Measurements from ENCODE around the gene CD300LB.
A peak's percentile ranks its signal among the peaks of the same experiment; 100 is the strongest.
"Not testable (repeated sequence)": the region's sequence is repeated elsewhere in the genome, so short reads cannot be mapped to it uniquely, and the experiment has no call there.

The CD300LB gene

DNA sequence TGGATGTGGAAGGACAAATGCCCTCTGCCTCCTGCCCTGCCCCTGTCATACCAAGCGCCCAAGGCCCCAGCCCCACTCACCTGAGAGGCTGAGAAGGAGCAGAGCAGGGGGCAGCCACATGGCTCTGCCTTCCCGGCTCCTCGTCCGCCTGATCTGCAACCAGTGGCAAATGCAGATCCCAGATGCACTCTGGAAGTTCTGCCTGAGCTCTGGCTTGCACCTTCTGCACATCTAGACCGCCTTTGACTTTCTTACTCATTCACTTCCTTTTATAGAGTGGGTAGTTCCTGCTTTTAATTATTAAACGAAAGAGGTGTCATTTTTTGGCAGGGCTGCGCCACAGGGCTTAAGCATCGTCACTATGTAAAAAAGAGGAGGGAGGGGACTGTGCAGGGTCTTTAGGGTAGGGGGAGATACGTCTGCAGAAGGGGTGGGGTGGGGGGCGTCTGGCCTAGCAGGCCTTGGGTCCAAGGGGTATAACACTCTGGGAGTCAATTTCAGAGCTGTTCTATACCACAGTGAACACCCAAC lies at the start of gene CD300LB:
Gene CD300LB (minus strand): TSS at position 245 of the 531 bp plus-strand sequence. CDS start 125 bp downstream, at position 120.
- DNase-seq, result no peak

DNA sequence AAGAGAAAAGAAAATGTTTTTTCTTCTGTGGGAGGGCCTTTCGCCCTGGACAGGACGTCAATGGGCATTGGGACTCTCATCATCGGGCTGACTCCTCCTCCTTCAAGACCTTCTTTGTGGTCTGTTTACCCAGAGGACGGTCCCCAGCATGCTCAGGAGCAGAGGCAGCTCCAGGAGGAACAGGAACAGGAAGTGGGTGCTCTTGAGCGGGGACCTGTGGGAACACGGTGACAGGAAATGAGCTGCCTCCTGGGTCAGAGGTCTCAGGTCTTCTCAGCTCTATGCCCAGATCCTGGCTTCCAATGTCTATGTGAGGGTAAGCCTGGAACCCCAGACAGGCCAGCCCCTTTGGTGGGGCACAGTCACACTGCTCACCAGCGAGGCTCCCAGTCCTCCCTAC lies 48.6 kb upstream of the CD300LB start:
- DNase-seq, result no peak

DNA sequence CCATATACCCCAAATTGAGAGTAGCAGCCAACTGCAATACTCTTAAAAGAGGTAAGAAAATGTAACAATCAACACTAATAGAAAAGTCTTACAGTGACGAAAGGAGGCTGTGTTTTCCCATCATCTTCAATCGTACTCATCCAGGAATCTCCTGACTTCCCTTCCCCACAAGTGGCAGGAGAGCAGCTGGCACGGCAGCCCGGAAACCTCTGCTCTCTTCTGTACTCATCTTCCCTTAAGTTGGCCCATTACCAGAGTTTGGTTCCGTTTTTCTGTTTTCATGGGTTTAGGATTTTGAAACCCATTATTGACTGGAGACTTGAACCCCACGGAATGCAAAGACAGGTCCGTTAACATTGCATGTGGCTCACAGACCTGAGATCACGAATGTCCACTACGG lies 47.7 kb upstream of the CD300LB start:
- DNase-seq, result no peak

DNA sequence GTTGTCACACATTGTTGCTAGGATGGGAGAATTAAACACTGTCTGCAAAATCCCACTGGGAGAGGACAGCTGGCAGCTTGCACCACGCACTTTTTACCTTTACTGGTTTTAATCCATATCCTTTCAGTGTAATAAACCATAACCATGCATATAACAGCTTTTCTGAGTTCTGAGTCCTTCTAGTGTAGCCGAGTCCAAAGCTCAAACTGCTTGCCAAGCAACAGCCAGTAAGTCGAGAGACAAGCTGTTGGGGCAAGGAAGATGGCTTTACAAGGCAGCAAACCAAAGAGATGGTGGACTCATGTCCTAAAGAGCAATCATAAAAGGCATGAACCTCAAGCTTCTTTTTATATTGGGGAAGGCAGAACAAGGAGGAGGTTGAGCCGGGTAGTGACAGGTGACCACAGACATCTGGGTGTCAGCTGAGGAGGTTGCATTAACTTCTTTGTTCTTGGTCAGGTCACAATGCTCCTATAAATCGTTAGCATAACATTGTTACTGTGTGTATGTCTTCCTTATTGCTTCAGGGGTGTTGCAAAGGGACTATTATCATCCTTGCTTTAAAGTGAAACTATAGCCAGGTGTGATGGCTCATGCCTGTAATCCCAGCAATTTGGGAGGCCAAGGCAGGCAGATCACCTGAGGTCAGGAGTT lies 43.3 kb upstream of the CD300LB start:
- DNase-seq, result no peak

DNA sequence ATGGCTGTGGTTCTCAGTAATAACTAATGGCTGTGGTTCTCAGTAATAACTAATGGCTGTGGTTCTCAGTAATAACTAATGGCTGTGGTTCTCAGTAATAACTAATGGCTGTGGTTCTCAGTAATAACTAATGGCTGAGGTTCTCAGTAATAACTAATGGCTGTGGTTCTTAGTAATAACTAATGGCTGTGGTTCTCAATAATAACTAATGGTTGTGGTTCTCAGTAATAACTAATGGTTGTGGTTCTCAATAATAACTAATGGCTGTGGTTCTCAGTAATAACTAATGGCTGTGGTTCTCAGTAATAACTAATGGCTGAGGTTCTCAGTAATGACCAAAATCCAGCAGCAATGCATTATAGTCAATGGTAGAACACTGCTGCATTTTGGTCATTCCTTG lies 42.4 kb upstream of the CD300LB start:
- DNase-seq, result not testable (repeated sequence)

DNA sequence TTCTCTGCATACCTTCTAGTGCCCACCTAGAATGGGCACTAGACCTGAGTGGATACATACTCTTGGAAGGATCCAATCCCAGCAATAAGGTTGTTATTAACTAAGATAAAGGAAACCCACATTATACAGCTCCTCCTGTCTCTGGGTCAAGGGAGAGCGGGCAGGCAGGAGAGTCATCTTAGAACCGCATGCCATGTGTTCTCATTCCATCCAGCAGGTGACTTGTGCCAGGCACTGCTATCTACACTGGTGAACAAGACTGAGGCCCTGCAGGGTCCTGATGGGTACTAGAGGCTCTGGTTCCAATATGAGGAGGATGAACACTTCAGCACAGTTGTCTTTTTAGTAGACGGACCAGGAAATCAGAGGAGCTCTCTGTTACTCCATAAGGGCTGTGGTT lies 41.9 kb upstream of the CD300LB start:
- no peak for DNase-seq

DNA sequence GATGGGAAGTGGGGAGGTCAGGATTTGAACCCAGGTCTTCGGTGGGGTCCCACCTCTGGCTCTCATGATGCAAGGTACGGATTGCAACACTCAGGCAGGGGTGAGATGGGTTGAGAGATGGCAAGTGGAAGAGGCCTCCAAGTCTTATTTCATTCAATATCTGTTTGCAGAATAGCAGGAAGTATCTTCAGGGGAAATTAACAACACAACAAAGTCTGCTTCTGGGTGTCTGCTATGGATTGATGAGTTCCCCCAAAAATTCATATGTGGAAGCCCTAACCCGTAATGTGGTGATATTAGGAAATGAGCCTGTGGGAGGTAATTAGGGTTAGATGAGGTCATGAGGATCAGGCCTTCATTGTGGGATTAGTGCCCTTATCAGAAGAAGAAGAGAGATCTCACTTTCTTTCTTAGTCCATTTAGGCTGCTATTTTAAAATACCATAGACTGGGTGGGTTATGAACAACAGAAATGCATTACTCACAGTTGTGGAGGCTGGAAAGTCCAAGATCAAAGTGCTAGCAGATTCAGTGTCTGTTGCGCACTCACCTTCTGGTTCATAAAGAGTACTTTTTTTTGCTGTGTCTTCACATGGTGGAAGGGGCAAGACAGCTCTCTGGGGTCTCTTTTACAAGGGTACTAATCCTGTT lies 40.5 kb upstream of the CD300LB start:
- DNase-seq, result no peak

DNA sequence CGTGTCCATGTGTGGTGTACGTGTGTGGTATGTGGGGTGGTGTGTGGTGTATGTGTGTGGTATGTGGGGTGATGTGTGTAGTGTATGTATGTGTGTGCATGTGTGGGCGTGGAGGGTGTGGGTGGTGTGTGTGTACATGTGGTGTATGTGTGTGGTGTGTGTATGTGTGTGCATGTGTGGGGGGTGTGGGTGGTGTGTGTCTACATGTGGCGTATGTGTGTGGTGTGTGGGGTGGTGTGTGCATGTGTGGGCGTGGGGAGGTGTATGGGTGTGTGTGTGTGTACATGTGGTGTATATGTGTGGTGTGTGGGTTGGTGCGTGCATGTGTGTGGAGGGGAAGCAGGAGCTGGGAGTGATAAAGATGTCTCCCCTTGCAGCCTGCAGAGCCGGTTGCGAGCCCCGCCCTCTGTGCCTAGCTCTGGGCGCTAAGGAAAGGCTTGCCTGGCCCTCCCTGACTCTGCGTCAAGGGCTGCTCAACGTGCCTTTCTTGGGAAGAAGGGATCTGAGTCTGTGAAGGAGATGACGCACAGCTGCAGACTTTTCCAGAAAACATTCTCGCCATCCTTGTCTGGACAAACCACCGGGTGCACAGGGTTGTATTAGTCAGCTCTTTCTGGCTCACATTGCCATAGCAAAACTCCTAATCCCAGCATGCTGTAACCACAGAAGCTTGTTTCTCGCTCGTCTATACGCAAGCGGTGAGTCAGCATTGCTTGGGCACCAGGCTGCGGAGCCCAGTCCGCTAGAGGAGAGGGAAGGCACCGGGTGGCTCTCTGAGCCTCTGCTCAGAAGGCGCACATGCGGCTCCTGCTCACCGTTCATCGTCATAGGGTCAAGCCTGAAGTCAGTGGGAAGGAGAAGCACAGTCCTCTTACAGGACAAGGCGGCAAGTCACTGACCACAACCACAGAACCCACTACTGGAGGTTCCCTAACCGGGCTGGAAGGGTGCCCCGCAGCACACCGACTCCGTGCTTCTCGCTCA lies 38.0 kb upstream of the CD300LB start:
- DNase-seq, result no peak

DNA sequence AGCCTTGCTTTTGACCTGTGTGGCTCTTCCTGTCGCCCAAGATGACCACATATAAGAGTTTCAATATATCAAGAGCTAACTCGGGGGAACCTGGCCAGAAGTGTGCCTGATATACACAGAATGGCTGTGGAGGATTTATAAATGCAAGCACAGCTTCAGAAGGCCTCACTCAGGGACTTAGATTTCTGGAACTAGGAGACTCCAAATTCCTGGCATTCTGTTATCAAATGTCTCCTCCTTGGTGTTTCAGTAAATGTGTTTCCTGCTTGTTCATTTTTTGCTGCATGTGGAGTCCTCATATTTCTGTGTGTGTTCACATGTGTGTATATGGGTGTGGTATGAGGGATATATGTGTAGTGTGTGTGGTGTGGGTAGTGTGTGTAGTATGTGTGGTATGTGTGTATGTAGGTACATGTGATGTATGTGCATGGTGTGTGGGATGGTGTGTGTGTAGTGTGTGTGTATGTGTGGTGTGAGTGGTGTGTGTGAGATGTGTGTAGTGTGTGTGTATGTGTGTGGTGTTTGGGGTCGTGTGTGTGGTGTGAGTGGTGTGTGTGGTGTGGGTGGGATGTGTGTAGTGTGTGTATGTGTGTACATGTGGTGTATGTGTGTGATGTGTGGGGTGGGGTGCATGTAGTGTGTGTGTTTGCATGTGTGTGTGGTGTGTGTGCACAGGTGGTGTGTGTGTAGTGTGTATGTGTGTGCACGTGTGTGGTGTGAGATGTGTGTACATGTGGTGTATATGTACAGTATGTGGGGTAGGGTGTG lies 37.0 kb upstream of the CD300LB start:
- DNase-seq, result no peak

DNA sequence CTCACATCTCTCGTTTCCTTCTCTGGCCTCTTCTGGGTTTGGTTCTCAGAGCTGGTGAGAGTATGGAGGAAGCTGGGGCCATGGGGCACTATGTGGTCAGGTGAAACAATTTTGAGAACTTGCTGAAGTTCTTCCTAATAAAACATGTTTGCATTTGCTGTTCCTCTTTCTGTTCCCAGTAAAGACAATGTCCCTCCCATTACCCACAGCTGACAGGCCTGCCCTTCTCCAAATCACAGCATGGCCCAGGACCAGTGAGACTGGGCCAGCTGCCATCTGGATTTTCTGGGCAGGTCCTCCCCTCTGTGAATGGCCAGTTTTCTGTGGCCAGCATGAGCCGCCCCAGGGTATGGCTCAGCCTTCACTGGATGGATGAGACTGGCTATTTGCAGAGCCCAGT lies 36.1 kb upstream of the CD300LB start, which contains the start of gene CD300H:
Gene CD300H (minus strand): TSS at position 113 of the 400 bp plus-strand sequence.
- DNase-seq, result no peak

- DNase-seq, result peak; percentile 56
Measured at GRCh38 chr17:74566132-74566753, 35.0 kb upstream of the CD300LB start.

DNA sequence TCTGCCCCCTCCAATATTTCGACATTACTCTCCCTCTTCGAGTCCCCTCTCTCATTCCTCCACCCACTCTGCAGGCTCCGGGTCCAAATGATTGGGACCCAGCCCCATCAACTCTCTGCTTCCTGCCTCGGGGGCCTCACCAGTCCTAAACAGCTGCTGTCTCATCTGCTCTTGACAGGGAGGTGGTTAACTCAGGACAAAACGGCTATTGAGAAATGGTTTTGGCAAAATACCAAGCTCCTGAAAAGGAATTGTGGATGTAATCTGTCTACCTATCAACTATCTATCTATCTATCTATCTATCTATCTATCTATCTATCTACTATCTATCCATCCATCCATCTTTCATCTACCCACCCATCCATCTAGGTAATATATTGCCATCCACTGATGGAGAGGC lies 33.9 kb upstream of the CD300LB start:
- no peak for DNase-seq

DNA sequence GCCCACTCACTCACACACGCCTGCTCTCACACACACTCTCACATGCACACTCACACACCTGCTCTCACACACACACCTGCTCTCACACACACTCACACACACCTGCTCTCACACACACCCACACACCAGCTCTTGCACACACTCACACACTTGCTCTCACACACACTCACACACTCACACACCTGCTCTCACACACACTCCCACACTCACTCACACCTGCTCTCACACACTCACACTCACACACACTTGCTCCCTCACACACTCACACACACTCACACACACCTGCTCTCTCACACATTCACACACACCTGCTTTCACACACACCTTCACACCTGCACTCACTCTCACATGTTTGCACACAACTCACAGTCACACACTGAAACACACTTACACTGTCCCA lies 32.1 kb upstream of the CD300LB start:
- no peak for DNase-seq

GRCh38 chr17:74561586-74561985 lies 30.3 kb upstream of the CD300LB start:
- no peak for DNase-seq

DNA sequence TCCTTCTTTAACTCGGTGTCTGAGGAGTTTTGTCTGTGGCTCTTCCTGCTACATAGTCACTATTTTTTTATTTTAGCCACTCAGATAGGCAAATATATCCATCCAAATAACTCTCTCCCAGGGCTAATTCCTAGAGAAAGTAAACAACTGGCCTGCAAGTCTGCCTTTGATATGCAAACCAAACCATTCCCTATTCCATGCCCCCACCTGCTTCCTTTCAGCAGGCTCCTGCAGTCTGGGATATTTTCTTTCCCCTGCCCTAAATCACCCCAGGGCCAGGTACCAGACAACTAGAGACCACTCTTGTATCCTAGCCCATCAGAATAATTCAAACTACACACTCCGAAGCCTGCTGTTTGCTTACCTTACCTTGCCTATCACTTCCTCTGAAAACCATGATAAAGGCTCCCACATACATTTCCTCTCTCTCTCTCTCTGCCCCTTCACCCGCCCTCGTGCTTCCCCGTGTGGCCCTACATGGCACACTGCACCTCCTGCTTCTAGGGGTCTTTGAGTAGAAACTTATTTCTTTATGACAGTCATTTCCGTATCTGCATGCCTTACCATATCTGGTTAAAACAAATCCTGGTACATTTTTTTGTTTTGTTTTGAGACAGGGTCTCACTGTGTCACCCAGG lies 27.7 kb upstream of the CD300LB start:
- DNase-seq, result no peak

GRCh38 chr17:74558402-74558801 lies 27.1 kb upstream of the CD300LB start:
- not testable (repeated sequence) for DNase-seq

GRCh38 chr17:74555427-74555940 lies 24.2 kb upstream of the CD300LB start:
- no peak for DNase-seq

- no peak for DNase-seq
Measured at GRCh38 chr17:74554909-74555308, 23.6 kb upstream of the CD300LB start.

DNA sequence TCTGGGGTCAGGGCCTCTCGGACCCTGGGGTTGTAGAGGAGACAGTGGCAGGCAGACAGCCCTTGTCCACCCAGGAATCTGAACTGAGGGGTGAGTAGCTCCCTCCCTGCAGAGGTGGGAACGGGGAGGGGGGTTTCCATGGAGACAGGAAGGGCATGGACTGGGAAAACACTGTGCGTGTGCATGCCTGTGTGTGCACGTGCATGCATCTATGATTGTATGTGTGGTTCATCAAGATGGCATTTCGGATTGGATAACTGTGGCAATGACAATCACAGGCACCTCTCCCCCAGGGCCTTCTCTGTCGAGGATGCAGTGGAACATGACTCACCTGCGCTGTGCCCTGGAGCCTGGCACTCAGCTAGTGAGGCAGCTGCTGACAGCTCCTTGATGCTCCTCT lies 20.8 kb upstream of the CD300LB start:
- no peak for DNase-seq

DNA sequence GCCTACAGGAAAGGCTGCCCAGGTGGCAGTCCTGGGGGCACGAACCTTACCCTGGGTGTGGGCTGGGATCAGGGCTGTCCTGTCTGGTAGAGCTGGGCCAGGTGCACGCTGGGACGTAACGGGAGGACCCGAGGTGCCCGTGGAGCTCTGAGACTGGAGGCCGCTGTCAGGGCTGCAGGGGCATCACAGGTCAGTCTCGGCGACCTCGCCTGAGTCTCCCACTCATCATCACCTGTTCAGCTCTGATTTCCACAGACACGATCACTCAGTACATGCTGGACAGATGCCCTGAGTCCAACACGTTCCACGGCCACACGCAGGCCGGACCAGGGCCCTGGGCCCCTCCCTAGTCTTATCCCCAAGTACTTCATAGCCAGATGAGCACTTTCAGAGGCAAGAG lies 19.3 kb upstream of the CD300LB start:
- DNase-seq, result no peak

GRCh38 chr17:74549343-74549742 lies 18.1 kb upstream of the CD300LB start:
- no peak for DNase-seq
